Left ventricle myocardium inferior (tissue), 1 donor: ENCODE data around the gene CDH4. TPM values are rescaled to one million over a fixed set of nuclear protein-coding genes. Genes with fewer than 3 reads are reported as not detected.

Experiments
- DNase-seq: peaks from one replicate; pipeline ENCODE4 v3.0.0-alpha.2; 2020
- H3K27ac ChIP-seq: fragments of 200-600 bp; replicated peaks from 2 replicates; pipeline ENCODE4 v1.8.0; 2021
- H3K27me3 ChIP-seq: fragments of 200-600 bp; 2 replicates; pipeline ENCODE4 v1.8.0; 2021; ENCODE audit warnings: low read depth
- H3K36me3 ChIP-seq: fragments of 200-600 bp; 2 replicates; pipeline ENCODE4 v1.8.0; 2021
- H3K4me1 ChIP-seq: fragments of 200-600 bp; 2 replicates; pipeline ENCODE4 v1.8.0; 2021
- H3K4me3 ChIP-seq: fragments of 200-600 bp; 2 replicates; pipeline ENCODE4 v1.8.0; 2021; ENCODE audit warnings: mild to moderate bottlenecking, moderate library complexity
- H3K9me3 ChIP-seq: fragments of 200-600 bp; replicated peaks from 2 replicates; pipeline ENCODE4 v1.8.0; 2021
- intact Hi-C: fragments of 100-400 bp; cut with micrococcal nuclease; formaldehyde crosslinking; loops from one replicate; pipeline ENCODE4 v1.11.0; 2022
- total RNA-seq: library from RNA; stranded (reverse); fragmentation: NEBNext Ultra II Directional; extraction: Animal tissue kit (Norgen Biotek cat#: 25700); gene quantifications from one replicate; pipeline ENCODE4 v1.2.1, GENCODE V29; 2021
- TF ChIP-seq, protein P1 (sequence below): fragments of 200-600 bp; IDR thresholded peaks from 2 replicates; pipeline ENCODE4 v1.8.0; 2021; ENCODE audit warnings: antibody characterized with exemption, mild to moderate bottlenecking, borderline replicate concordance
- donor health status: DM: no; HTN: yes; CAD: no; lungs with severe emphysema.

The CDH4 gene
- total RNA-seq, 1 donor from 2014 or later: 0.05 TPM

DNA sequence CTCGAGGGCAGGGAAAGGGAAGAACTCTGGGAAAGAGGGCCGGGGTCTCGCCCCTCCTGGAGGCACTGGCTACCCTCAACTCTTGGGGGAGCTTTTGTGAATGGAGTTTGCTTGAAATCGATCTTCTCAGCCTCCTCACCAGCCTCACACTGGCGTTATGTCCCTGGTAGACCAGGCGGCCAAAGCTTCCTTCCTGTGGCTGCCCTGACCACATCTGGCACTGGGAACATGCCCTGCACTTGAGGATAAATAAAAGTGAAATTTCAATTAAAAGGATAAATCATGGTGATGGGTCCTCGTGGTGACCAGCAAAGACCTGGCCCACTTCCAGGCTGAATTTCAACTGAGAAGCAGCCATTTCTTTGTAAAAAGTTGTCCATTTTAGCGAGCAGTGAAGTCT is 578.9 kb downstream of the CDH4 start:
- Histone ChIP-seq H3K4me1 (no peaks in the 10 kb centered on the region), H3K9me3 (peaks cover 8% of the 10 kb centered on the region), H3K27ac (no peak overlapping the region), H3K36me3 (no peaks in the 10 kb centered on the region), H3K27me3 (peaks cover 72% of the 10 kb centered on the region), H3K4me3 (no peak overlapping the region)
- intact Hi-C loops: no loop called here
- no peak for DNase-seq
- TF ChIP-seq, protein P1, sequence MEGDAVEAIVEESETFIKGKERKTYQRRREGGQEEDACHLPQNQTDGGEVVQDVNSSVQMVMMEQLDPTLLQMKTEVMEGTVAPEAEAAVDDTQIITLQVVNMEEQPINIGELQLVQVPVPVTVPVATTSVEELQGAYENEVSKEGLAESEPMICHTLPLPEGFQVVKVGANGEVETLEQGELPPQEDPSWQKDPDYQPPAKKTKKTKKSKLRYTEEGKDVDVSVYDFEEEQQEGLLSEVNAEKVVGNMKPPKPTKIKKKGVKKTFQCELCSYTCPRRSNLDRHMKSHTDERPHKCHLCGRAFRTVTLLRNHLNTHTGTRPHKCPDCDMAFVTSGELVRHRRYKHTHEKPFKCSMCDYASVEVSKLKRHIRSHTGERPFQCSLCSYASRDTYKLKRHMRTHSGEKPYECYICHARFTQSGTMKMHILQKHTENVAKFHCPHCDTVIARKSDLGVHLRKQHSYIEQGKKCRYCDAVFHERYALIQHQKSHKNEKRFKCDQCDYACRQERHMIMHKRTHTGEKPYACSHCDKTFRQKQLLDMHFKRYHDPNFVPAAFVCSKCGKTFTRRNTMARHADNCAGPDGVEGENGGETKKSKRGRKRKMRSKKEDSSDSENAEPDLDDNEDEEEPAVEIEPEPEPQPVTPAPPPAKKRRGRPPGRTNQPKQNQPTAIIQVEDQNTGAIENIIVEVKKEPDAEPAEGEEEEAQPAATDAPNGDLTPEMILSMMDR: no peak

- intact Hi-C loops: no loop called here
- H3K4me1 ChIP-seq: no peaks in the 10 kb centered on the region
- TF ChIP-seq, protein P1: no peak
- H3K27ac ChIP-seq: no peak overlapping the region
- peaks cover 7% of the 10 kb centered on the region for H3K9me3 ChIP-seq
- no peak for DNase-seq
- H3K4me3 ChIP-seq: no peak overlapping the region
- peaks cover 81% of the 10 kb centered on the region for H3K27me3 ChIP-seq
- H3K36me3 ChIP-seq: no peaks in the 10 kb centered on the region
These were observed 580.1 kb downstream of the CDH4 start for GRCh38 chr20:61832181-61832580.

- intact Hi-C loops: no loop called here
- Histone ChIP-seq H3K36me3 (no peaks in the 10 kb centered on the region), H3K27ac (no peak overlapping the region), H3K9me3 (no peaks in the 10 kb centered on the region), H3K4me3 (no peak overlapping the region), H3K4me1 (no peaks in the 10 kb centered on the region), H3K27me3 (peaks cover 87% of the 10 kb centered on the region)
- no peak for DNase-seq
- TF ChIP-seq, protein P1: no peak
These were observed 581.9 kb downstream of the CDH4 start for GRCh38 chr20:61833807-61834610.

DNA sequence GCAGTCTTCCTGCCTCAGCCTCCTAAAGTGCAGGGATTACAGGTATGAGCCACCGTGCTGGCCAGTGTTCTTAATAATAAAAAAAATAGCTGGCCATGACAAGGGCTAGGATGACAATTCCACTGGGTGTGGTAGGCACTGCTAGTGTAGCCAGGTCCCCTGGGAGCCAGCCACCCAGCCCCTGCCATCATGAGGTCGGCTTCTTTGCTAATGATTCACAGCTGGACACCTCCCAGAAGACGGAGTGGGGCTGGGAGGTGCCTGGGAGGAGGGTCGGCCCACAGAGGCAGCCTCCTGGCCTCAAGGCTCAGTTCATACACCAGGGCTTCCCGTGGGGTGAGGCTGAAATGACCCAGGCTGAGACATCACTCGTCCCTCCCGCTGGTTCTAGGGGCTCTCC is 583.2 kb downstream of the CDH4 start:
- TF ChIP-seq, protein P1: no peak
- H3K36me3 ChIP-seq: no peaks in the 10 kb centered on the region
- intact Hi-C loops: no loop called here
- H3K27me3 ChIP-seq: peaks cover 79% of the 10 kb centered on the region
- no peak overlapping the region for H3K4me3 ChIP-seq
- no peaks in the 10 kb centered on the region for H3K4me1 ChIP-seq
- no peak for DNase-seq
- H3K27ac ChIP-seq: no peak overlapping the region
- H3K9me3 ChIP-seq: no peaks in the 10 kb centered on the region

GRCh38 chr20:61835791-61836350 is 583.8 kb downstream of the CDH4 start:
- no peaks in the 10 kb centered on the region for H3K36me3 ChIP-seq
- intact Hi-C loops: no loop called here
- peaks cover 77% of the 10 kb centered on the region for H3K27me3 ChIP-seq
- H3K4me3 ChIP-seq: no peak overlapping the region
- no peak for DNase-seq
- H3K27ac ChIP-seq: no peak overlapping the region
- H3K9me3 ChIP-seq: no peaks in the 10 kb centered on the region
- TF ChIP-seq, protein P1: no peak
- no peaks in the 10 kb centered on the region for H3K4me1 ChIP-seq
